Activated B cell treated with CpG ODN at 0.5 μM for 24 hours (primary cell): Measurements from ENCODE around the gene FAM120C. TPM values are rescaled to one million over a fixed set of nuclear protein-coding genes. Genes with fewer than 3 reads are reported as not detected.

Experiments
- ATAC-seq: fragments of 200-7000 bp; cut with Tn5 transposase; one replicate; pipeline ENCODE4 v1.10.0; 2021; ENCODE audit warnings: low read depth, mild to moderate bottlenecking, moderate library complexity
- CTCF ChIA-PET: fragments of 350-600 bp; sonication (Branson Sonifier 250); formaldehyde crosslinking; loops from one replicate; lab custom pipeline; 2021; ENCODE audit warnings: antibody characterized with exemption; lab: Charles Lee
- POLR2A ChIA-PET: fragments of 350-600 bp; sonication (Branson Sonifier 250); formaldehyde crosslinking; loops from one replicate; lab custom pipeline; 2021; ENCODE audit warnings: antibody characterized with exemption; lab: Charles Lee
- DNase-seq: peaks from one replicate; pipeline ENCODE4 v3.0.0; 2022
- H3K27ac Mint-ChIP-seq: one replicate; pipeline ENCODE4 v1.8.0; 2020; ENCODE audit warnings: mixed read lengths
- H3K27me3 Mint-ChIP-seq: one replicate; pipeline ENCODE4 v1.8.0; 2021; ENCODE audit warnings: mixed read lengths
- H3K36me3 Mint-ChIP-seq: one replicate; pipeline ENCODE4 v1.8.0; 2021; ENCODE audit warnings: low read depth, mixed read lengths
- H3K4me1 Mint-ChIP-seq: one replicate; pipeline ENCODE4 v1.8.0; 2021; ENCODE audit warnings: mixed read lengths
- H3K4me3 Mint-ChIP-seq: one replicate; pipeline ENCODE4 v1.8.0; 2020; ENCODE audit warnings: mild to moderate bottlenecking, mixed read lengths
- H3K9me3 Mint-ChIP-seq: one replicate; pipeline ENCODE4 v1.8.0; 2020; ENCODE audit warnings: mixed read lengths
- CTCF ChIP-seq: fragments of 200-600 bp; IDR thresholded peaks from one replicate; pipeline ENCODE4 v1.8.0; 2022; ENCODE audit warnings: antibody characterized with exemption, mild to moderate bottlenecking
- intact Hi-C: fragments of 100-400 bp; cut with micrococcal nuclease; formaldehyde crosslinking; loops from one replicate; pipeline ENCODE4 v1.15.1; 2024
- total RNA-seq: library from RNA; stranded (reverse); gene quantifications from 2 replicates; pipeline ENCODE4 v1.2.3, GENCODE V29; 2022

The FAM120C gene
- total RNA-seq, 1 donor from 2014 or later = 20.2 TPM

- DNase-seq = no peak
- CTCF ChIA-PET = no interaction called here
- Mint-ChIP-seq H3K9me3 (no peaks in the 10 kb centered on the region), H3K27me3 (no peaks in the 10 kb centered on the region), H3K4me3 (no peak overlapping the region), H3K36me3 (peaks cover 75% of the 10 kb centered on the region), H3K4me1 (no peaks in the 10 kb centered on the region), H3K27ac (no peak overlapping the region)
- no peak for ATAC-seq
- TF ChIP-seq CTCF = no peak
- intact Hi-C loops = no loop called here
- POLR2A ChIA-PET = no interaction called here
Measured at GRCh38 chrX:54030329-54030728, 152.7 kb downstream of the FAM120C start.

- no peak for DNase-seq
- Mint-ChIP-seq H3K4me3 (no peak overlapping the region), H3K9me3 (no peaks in the 10 kb centered on the region), H3K4me1 (no peaks in the 10 kb centered on the region), H3K36me3 (peaks cover 74% of the 10 kb centered on the region), H3K27ac (no peak overlapping the region), H3K27me3 (no peaks in the 10 kb centered on the region)
- ChIA-PET CTCF (no interaction called here), POLR2A (no interaction called here)
- no peak for ATAC-seq
- no peak for TF ChIP-seq CTCF
- intact Hi-C loops = no loop called here
Measured at GRCh38 chrX:54029529-54030143, 153.4 kb downstream of the FAM120C start.

- no peaks in the 10 kb centered on the region for H3K9me3 Mint-ChIP-seq
- CTCF ChIA-PET = no interaction called here
- POLR2A ChIA-PET = interaction anchor here (0.7 kb wide), 2 partner anchors 52 to 461 kb away, joined by 5 to 6 read pairs; no protein-coding TSS in a partner anchor
- H3K4me3 Mint-ChIP-seq = no peak overlapping the region
- H3K36me3 Mint-ChIP-seq = peaks cover 58% of the 10 kb centered on the region
- no peaks in the 10 kb centered on the region for H3K27me3 Mint-ChIP-seq
- intact Hi-C loops = no loop called here
- ATAC-seq (no peak), DNase-seq (no peak)
- no peaks in the 10 kb centered on the region for H3K4me1 Mint-ChIP-seq
- H3K27ac Mint-ChIP-seq = no peak overlapping the region
- no peak for TF ChIP-seq CTCF
Measured at GRCh38 chrX:54024350-54024749, 158.7 kb downstream of the FAM120C start.

Other genes starting within 250 kb of the FAM120C start
- 56.6 and 58.7 TPM in 2 replicates for gene PHF8, start 138.8 kb downstream of the FAM120C start, total RNA-seq
- gene WNK3, start 174.8 kb upstream of the FAM120C start, total RNA-seq = 0.40 and 0.46 TPM in 2 replicates